HEK293T (cell line): ENCODE data around the gene NELFE.

Experiments
- BHLHE40 ChIP-seq: fragments of 450-650 bp; IDR thresholded peaks from 2 replicates; pipeline ENCODE4 v1.6.1; 2016; ENCODE audit warnings: mild to moderate bottlenecking, moderate library complexity, borderline replicate concordance
- CTBP1 ChIP-seq: fragments of 450-650 bp; IDR thresholded peaks from 2 replicates; pipeline ENCODE4 v1.6.1; 2016; ENCODE audit warnings: borderline replicate concordance
- FOXA1 ChIP-seq: fragments of 450-650 bp; IDR thresholded peaks from 2 replicates; pipeline ENCODE4 v1.6.1; 2016; ENCODE audit warnings: mild to moderate bottlenecking
- FOXK2 ChIP-seq: fragments of 450-650 bp; IDR thresholded peaks from 2 replicates; pipeline ENCODE4 v1.6.1; 2016; ENCODE audit warnings: mild to moderate bottlenecking
- NFRKB ChIP-seq: fragments of 450-650 bp; IDR thresholded peaks from 2 replicates; pipeline ENCODE4 v1.6.1; 2016; ENCODE audit warnings: mild to moderate bottlenecking, moderate library complexity
- PKNOX1 ChIP-seq: fragments of 450-650 bp; IDR thresholded peaks from 2 replicates; pipeline ENCODE4 v1.6.1; 2016
- SP1 ChIP-seq: fragments of 450-650 bp; IDR thresholded peaks from 2 replicates; pipeline ENCODE4 v1.6.1; 2017
- SUZ12 ChIP-seq: fragments of 450-650 bp; IDR thresholded peaks from 2 replicates; pipeline ENCODE4 v1.6.1; 2016; ENCODE audit warnings: mild to moderate bottlenecking
- TARDBP ChIP-seq: fragments of 450-650 bp; IDR thresholded peaks from 2 replicates; pipeline ENCODE4 v1.6.1; 2016
- ZNF384 ChIP-seq: fragments of 450-650 bp; IDR thresholded peaks from 2 replicates; pipeline ENCODE4 v1.6.1; 2016

GRCh38 chr6:31970604-31971271, 12.0 kb upstream of the NELFE start:
- TF ChIP-seq PKNOX1 = no peak
- TF ChIP-seq SUZ12 = no peak
- TF ChIP-seq ZNF384 = no peak
- TF ChIP-seq SP1 = no peak
- no peak for TF ChIP-seq TARDBP
- TF ChIP-seq FOXA1 = no peak
- TF ChIP-seq BHLHE40 = no peak
- no peak for TF ChIP-seq NFRKB
- no peak for TF ChIP-seq CTBP1
- TF ChIP-seq FOXK2 = no peak
